MM.1S (cell line): ENCODE measurements around the gene OCLN.

ENCODE experiments used
- EZH2 ChIP-seq: fragments of 300-600 bp; sonication (generic); optimal IDR thresholded peaks from 2 replicates; pipeline ENCODE3; 2017; ENCODE audit warnings: low read depth, mild to moderate bottlenecking, antibody characterized with exemption, low read length, mixed read lengths
- EZH2phosphoT487 ChIP-seq: fragments of 300-600 bp; sonication (generic); IDR thresholded peaks from 2 replicates; pipeline ENCODE4 v1.6.1; 2018; ENCODE audit warnings: antibody characterized with exemption, low read length

DNA sequence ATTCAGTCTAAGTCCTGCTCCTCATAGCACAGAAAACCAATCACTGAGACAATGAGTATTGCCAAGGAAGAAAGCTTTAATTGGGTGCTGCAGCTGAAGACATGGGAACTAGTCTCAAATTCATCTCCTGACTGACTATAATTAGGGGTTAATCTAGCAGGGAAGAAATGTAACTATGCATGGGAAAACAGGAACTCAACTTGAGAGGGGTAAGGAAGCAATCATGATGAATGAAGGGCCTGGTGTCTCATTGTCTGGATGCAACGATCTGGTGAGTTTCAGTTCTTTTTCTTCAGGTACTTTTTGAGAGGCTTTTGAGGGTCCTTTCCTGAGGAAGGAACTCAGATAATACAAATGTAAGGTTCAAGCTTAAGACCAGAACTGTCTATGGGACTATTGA lies 24.0 kb upstream of the OCLN start:
- TF ChIP-seq EZH2phosphoT487: no peak
- no peak for TF ChIP-seq EZH2
